Liver (tissue), 9 donors: Measurements from ENCODE around the gene HNRNPUL1. TPM values are rescaled to one million over a fixed set of nuclear protein-coding genes. Genes with fewer than 3 reads are reported as not detected.

ENCODE experiments used
- DNase-seq: peaks from one replicate; pipeline ENCODE4 v3.0.0-alpha.2; 2017; ENCODE audit warnings: low spot score
- H3K27ac ChIP-seq, 2 donors: one replicate each; pipeline ENCODE4 v1.7.0; 2013; ENCODE audit warnings: inconsistent platforms in 2 of 2, low read length in 2 of 2, control low read depth in 1 of 2, low read depth in 1 of 2, mild to moderate bottlenecking in 1 of 2
- H3K27me3 ChIP-seq, 4 donors: one replicate each; pipeline versions ENCODE4 v1.6.1 to v1.7.0; 2013; ENCODE audit warnings: low read length in 3 of 4, inconsistent platforms in 1 of 4, mild to moderate bottlenecking in 1 of 4, moderate library complexity in 1 of 4; ENCODE audit not compliant: control insufficient read depth in 4 of 4, insufficient read depth in 4 of 4
- H3K36me3 ChIP-seq, 4 donors: one replicate each; pipeline versions ENCODE4 v1.6.1 to v1.7.0; 2013; ENCODE audit warnings: low read length in 3 of 4, mild to moderate bottlenecking in 3 of 4, low read depth in 1 of 4, moderate library complexity in 1 of 4; ENCODE audit not compliant: control insufficient read depth in 4 of 4, insufficient read depth in 3 of 4
- H3K4me1 ChIP-seq, 4 donors: one replicate each; pipeline versions ENCODE4 v1.6.1 to v1.7.0; 2013; ENCODE audit warnings: low read length in 3 of 4, mild to moderate bottlenecking in 3 of 4, moderate library complexity in 1 of 4; ENCODE audit not compliant: control insufficient read depth in 4 of 4, insufficient read depth in 4 of 4
- H3K4me3 ChIP-seq, 3 donors: one replicate each; pipeline versions ENCODE4 v1.6.1 to v1.7.0; 2013; ENCODE audit warnings: low read length in 3 of 3, control low read depth in 1 of 3, low read depth in 1 of 3, mild to moderate bottlenecking in 1 of 3
- H3K9ac ChIP-seq, 2 donors: one replicate each; pipeline ENCODE4 v1.7.0; 2013; ENCODE audit warnings: low read length in 2 of 2, mild to moderate bottlenecking in 2 of 2, moderate library complexity in 2 of 2, control low read depth in 1 of 2, low read depth in 1 of 2
- H3K9me3 ChIP-seq, 4 donors: one replicate each; pipeline versions ENCODE4 v1.6.1 to v1.7.0; 2013; ENCODE audit warnings: low read length in 3 of 4; ENCODE audit not compliant: control insufficient read depth in 4 of 4
- EGR1 ChIP-seq, 2 donors: IDR thresholded peaks; 2 replicates each; pipeline ENCODE4 v1.6.1; 2016 to 2018; ENCODE audit warnings: antibody characterized with exemption in 2 of 2, low read depth in 2 of 2
- FOXA1 ChIP-seq: IDR thresholded peaks from 2 replicates; pipeline ENCODE4 v1.6.1; 2016; ENCODE audit warnings: antibody characterized with exemption
- FOXA2 ChIP-seq: IDR thresholded peaks from 2 replicates; pipeline ENCODE4 v1.6.1; 2016; ENCODE audit warnings: antibody characterized with exemption
- GABPA ChIP-seq, 2 donors: IDR thresholded peaks in 1 of 2; conservative IDR thresholded peaks in 1 of 2; 2 replicates each; pipeline ENCODE4 v1.6.1; 2016; ENCODE audit warnings: antibody characterized with exemption in 2 of 2, mild to moderate bottlenecking in 1 of 2, moderate library complexity in 1 of 2
- HNF4A ChIP-seq, 2 donors: conservative IDR thresholded peaks; 2 replicates each; pipeline ENCODE4 v1.6.1; 2016; ENCODE audit warnings: antibody characterized with exemption in 2 of 2, mild to moderate bottlenecking in 2 of 2
- HNF4G ChIP-seq: IDR thresholded peaks from 2 replicates; pipeline ENCODE4 v1.6.1; 2016; ENCODE audit warnings: antibody characterized with exemption
- NR2F2 ChIP-seq: IDR thresholded peaks from 2 replicates; pipeline ENCODE4 v1.6.1; 2016; ENCODE audit warnings: antibody characterized with exemption
- RAD21 ChIP-seq, 2 donors: IDR thresholded peaks; 2 replicates each; pipeline ENCODE4 v1.6.1; 2016; ENCODE audit warnings: antibody characterized with exemption in 2 of 2, mild to moderate bottlenecking in 2 of 2
- RXRA ChIP-seq, 2 donors: IDR thresholded peaks; 2 replicates each; pipeline ENCODE4 v1.6.1; 2017 to 2018; ENCODE audit warnings: antibody characterized with exemption in 2 of 2, mild to moderate bottlenecking in 1 of 2
- TAF1 ChIP-seq: conservative IDR thresholded peaks from 2 replicates; pipeline ENCODE4 v1.6.1; 2016; ENCODE audit warnings: antibody characterized with exemption, mild to moderate bottlenecking
- WGBS: extraction: QIAGEN DNeasy Blood & Tissue Kit; methylation state at CpG from one replicate; pipeline ENCODE4 v1.1.7; 2013; 5-methylcytosine and 5-hydroxymethylcytosine counted together
- polyA plus RNA-seq, 2 donors: library from polyadenylated mRNA; stranded (reverse) in 1 of 2; unstranded in 1 of 2; fragments of 200-250 nt in 1 of 2; fragments of >200 nt in 1 of 2; fragmentation: Nextera tagmentation in 1 of 2; extraction: Ambion mirVana in 1 of 2; gene quantifications; one replicate each; pipeline versions ENCODE4 v1.2.1 to v1.2.3, GENCODE V29; 2013 to 2015
- total RNA-seq, 2 donors: library from RNA; depleted of rRNA; stranded (reverse); fragments of >200 nt; gene quantifications; one replicate each; pipeline ENCODE4 v1.2.3, GENCODE V29; 2014
- TF ChIP-seq, protein P1 (sequence below): IDR thresholded peaks from 2 replicates; pipeline ENCODE4 v1.6.1; 2016; ENCODE audit warnings: antibody characterized with exemption
- TF ChIP-seq, protein P2 (sequence below): IDR thresholded peaks from 2 replicates; pipeline ENCODE4 v1.6.1; 2016; ENCODE audit warnings: antibody characterized with exemption
- TF ChIP-seq, protein P3 (sequence below): IDR thresholded peaks from 2 replicates; pipeline ENCODE4 v1.6.1; 2016; ENCODE audit warnings: antibody characterized with exemption
- TF ChIP-seq, protein P4 (sequence below): IDR thresholded peaks from 2 replicates; pipeline ENCODE4 v1.6.1; 2016; ENCODE audit warnings: antibody characterized with exemption, mild to moderate bottlenecking
- TF ChIP-seq, protein P5 (sequence below): fragments of 150-350 bp; IDR thresholded peaks from 2 replicates; pipeline ENCODE4 v1.5.1; 2017; ENCODE audit warnings: improper control_type of control experiment, low read depth, low read length; ENCODE audit not compliant: missing input control
- donor health status: healthy.
- donor health status: healthy.
- donor health status: healthy.
- donor health status: healthy.
- donor health status: healthy.

HNRNPUL1 gene
- total and polyA plus RNA-seq, 4 donors = 34.9 to 80.2 (median 45.7) TPM

DNA sequence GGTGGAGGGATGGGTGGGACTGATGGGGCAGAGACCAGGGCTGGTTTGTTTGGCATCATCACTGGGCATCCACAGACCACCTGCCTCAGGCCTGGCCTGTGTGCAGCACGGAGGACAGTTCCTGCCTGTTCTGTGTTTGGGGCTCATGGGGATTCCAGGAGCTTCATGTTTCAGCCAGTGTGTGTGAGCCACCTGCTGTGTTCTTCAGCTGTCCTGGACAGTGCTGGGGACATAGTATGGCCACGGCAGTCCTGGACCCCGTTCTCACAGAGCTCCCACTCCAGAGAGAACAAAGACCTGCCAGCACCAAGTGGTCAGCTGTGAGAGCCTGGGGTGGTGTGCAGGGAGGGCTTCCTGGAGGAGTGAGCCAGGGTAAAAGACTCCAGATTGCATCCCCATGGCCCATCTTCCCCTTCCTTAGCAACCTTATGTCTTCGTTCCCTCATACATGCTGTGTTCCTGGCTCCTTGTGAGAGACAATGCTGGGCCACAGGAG is 43.8 kb downstream of the HNRNPUL1 start:
- no peak overlapping the region for H3K4me3 ChIP-seq
- H3K27me3 ChIP-seq = no peaks in the 10 kb centered on the region
- 58% methylated on average over 4 of the region's 4 CpGs for WGBS
- peak overlapping the region; percentile 63 to 86 for H3K27ac ChIP-seq
- TF ChIP-seq, protein P1, sequence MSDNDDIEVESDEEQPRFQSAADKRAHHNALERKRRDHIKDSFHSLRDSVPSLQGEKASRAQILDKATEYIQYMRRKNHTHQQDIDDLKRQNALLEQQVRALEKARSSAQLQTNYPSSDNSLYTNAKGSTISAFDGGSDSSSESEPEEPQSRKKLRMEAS = no peak
- TF ChIP-seq HNF4G = no peak
- TF ChIP-seq GABPA (IDR thresholded peaks at IDR 0.05 in 1 of 2, conservative IDR thresholded peaks at IDR 0.05 in 1 of 2) = no peak
- no peak for TF ChIP-seq EGR1 (IDR thresholded peaks at IDR 0.05; ENCODE audit: low read depth in 2 of 2)
- TF ChIP-seq, protein P2, sequence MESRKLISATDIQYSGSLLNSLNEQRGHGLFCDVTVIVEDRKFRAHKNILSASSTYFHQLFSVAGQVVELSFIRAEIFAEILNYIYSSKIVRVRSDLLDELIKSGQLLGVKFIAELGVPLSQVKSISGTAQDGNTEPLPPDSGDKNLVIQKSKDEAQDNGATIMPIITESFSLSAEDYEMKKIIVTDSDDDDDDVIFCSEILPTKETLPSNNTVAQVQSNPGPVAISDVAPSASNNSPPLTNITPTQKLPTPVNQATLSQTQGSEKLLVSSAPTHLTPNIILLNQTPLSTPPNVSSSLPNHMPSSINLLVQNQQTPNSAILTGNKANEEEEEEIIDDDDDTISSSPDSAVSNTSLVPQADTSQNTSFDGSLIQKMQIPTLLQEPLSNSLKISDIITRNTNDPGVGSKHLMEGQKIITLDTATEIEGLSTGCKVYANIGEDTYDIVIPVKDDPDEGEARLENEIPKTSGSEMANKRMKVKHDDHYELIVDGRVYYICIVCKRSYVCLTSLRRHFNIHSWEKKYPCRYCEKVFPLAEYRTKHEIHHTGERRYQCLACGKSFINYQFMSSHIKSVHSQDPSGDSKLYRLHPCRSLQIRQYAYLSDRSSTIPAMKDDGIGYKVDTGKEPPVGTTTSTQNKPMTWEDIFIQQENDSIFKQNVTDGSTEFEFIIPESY = no peak
- no peak for TF ChIP-seq RAD21 (IDR thresholded peaks at IDR 0.05)
- TF ChIP-seq FOXA1 = no peak
- no peak for TF ChIP-seq TAF1
- no peak for TF ChIP-seq HNF4A (conservative IDR thresholded peaks at IDR 0.05)
- TF ChIP-seq RXRA (IDR thresholded peaks at IDR 0.05) = no peak
- TF ChIP-seq NR2F2 = no peak
- H3K9me3 ChIP-seq = no peaks in the 10 kb centered on the region
- H3K4me1 ChIP-seq = peaks cover 0 to 35% (median 25%) of the 10 kb centered on the region in 4 donors
- H3K36me3 ChIP-seq = peaks cover 14 to 40% (median 28%) of the 10 kb centered on the region in 4 donors
- peak overlapping the region; percentile 15 to 38 for H3K9ac ChIP-seq
- no peak for DNase-seq

DNA sequence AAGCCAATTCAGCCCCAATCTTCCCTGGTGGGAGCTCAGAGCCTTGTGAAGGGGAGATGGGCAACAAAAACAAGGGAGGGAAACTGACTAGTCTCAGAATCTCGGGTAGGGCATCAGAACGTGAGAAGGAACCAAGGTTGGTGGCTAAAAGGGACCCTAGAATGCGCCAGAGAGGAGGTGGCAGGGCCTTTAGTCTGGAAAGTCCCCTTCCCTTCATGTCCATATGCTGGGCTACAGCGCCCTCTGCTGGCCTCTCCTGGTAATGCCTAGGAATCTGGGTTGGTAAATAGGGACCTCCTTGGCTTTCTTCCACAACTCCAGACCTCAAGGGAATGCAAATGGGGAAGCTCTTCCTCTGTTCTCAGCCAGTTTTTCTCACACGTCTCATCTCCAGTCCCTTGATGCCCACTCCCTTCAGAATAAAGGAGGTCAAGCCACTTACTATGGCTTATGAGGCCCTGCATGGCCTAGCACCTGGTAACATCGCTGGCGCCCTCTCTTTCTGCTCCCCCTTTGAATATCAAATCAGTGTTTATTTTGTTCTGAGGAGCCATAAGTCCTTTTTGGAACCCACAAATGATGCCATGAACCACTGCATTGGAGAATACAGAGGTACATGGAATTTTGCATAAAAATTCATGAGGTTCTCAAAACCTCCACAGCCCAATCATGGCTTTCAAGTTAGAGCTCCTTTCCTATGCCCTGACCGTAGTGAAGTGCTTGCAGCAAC is 44.4 kb downstream of the HNRNPUL1 start:
- peak; percentile 94 to 96 for TF ChIP-seq RAD21 (IDR thresholded peaks at IDR 0.05)
- TF ChIP-seq HNF4A (conservative IDR thresholded peaks at IDR 0.05) = peak in 1 of 2 donors; percentile 6
- TF ChIP-seq, protein P2 = no peak
- TF ChIP-seq, protein P3, sequence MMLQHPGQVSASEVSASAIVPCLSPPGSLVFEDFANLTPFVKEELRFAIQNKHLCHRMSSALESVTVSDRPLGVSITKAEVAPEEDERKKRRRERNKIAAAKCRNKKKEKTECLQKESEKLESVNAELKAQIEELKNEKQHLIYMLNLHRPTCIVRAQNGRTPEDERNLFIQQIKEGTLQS = no peak
- TF ChIP-seq NR2F2 = peak; percentile 28
- TF ChIP-seq RXRA (IDR thresholded peaks at IDR 0.05) = peak in 1 of 2 donors; percentile 23
- TF ChIP-seq, protein P4, sequence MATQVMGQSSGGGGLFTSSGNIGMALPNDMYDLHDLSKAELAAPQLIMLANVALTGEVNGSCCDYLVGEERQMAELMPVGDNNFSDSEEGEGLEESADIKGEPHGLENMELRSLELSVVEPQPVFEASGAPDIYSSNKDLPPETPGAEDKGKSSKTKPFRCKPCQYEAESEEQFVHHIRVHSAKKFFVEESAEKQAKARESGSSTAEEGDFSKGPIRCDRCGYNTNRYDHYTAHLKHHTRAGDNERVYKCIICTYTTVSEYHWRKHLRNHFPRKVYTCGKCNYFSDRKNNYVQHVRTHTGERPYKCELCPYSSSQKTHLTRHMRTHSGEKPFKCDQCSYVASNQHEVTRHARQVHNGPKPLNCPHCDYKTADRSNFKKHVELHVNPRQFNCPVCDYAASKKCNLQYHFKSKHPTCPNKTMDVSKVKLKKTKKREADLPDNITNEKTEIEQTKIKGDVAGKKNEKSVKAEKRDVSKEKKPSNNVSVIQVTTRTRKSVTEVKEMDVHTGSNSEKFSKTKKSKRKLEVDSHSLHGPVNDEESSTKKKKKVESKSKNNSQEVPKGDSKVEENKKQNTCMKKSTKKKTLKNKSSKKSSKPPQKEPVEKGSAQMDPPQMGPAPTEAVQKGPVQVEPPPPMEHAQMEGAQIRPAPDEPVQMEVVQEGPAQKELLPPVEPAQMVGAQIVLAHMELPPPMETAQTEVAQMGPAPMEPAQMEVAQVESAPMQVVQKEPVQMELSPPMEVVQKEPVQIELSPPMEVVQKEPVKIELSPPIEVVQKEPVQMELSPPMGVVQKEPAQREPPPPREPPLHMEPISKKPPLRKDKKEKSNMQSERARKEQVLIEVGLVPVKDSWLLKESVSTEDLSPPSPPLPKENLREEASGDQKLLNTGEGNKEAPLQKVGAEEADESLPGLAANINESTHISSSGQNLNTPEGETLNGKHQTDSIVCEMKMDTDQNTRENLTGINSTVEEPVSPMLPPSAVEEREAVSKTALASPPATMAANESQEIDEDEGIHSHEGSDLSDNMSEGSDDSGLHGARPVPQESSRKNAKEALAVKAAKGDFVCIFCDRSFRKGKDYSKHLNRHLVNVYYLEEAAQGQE = no peak
- TF ChIP-seq FOXA2 = peak; percentile 47
- TF ChIP-seq, protein P5, sequence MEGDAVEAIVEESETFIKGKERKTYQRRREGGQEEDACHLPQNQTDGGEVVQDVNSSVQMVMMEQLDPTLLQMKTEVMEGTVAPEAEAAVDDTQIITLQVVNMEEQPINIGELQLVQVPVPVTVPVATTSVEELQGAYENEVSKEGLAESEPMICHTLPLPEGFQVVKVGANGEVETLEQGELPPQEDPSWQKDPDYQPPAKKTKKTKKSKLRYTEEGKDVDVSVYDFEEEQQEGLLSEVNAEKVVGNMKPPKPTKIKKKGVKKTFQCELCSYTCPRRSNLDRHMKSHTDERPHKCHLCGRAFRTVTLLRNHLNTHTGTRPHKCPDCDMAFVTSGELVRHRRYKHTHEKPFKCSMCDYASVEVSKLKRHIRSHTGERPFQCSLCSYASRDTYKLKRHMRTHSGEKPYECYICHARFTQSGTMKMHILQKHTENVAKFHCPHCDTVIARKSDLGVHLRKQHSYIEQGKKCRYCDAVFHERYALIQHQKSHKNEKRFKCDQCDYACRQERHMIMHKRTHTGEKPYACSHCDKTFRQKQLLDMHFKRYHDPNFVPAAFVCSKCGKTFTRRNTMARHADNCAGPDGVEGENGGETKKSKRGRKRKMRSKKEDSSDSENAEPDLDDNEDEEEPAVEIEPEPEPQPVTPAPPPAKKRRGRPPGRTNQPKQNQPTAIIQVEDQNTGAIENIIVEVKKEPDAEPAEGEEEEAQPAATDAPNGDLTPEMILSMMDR = peak; percentile 99
- TF ChIP-seq, protein P1 = no peak
- H3K27me3 ChIP-seq = no peaks in the 10 kb centered on the region
- H3K9ac ChIP-seq = peak overlapping the region; percentile 94 to 97
- no peaks in the 10 kb centered on the region for H3K9me3 ChIP-seq
- peak overlapping the region; percentile 86 to 97 for H3K27ac ChIP-seq
- DNase-seq = peak; percentile 96
- peaks cover 0 to 35% (median 25%) of the 10 kb centered on the region in 4 donors for H3K4me1 ChIP-seq
- WGBS = 27% methylated on average over 8 of the region's 8 CpGs
- no peak overlapping the region for H3K4me3 ChIP-seq
- H3K36me3 ChIP-seq = peaks cover 14 to 40% (median 27%) of the 10 kb centered on the region in 4 donors
